Measurements from ENCODE around the gene FSTL4.

The FSTL4 gene

DNA sequence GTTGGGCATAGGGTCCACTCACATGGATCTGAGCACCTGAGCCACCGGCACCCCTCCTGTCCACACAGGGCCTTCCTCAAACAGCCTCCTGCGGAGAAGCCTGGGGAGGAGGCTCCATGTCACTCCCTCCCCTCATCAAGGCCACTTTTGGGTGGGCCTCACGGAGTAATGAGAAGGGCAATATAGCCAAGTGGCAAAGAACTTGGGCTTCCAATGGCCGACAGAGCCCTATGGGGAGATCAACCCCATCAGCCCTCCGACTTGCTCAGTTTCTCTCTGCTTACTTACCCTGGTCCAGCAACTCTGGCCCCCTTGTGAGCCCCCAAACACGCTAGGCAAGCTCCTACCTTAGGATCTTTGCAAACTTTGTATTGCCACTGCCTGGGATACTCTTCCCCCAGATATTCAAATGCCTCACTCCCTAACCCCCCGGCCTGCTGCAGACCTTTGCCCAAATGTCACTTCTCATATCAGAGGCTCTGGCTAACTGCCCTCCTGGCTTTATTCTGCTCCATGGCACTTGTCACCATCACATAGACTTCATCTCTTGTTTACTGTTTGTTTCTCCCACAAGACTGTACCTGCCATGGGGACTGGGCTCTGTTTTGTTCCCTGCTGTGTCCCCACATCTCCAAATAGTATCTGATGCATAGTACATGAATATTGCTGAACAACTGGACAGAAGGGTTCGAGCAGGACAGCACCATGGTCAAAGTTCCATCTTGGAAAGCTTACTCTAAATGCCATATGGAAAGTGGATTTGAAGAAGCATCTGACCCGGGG is 220.8 kb downstream of the FSTL4 start:
- TF ChIP-seq, protein P1, sequence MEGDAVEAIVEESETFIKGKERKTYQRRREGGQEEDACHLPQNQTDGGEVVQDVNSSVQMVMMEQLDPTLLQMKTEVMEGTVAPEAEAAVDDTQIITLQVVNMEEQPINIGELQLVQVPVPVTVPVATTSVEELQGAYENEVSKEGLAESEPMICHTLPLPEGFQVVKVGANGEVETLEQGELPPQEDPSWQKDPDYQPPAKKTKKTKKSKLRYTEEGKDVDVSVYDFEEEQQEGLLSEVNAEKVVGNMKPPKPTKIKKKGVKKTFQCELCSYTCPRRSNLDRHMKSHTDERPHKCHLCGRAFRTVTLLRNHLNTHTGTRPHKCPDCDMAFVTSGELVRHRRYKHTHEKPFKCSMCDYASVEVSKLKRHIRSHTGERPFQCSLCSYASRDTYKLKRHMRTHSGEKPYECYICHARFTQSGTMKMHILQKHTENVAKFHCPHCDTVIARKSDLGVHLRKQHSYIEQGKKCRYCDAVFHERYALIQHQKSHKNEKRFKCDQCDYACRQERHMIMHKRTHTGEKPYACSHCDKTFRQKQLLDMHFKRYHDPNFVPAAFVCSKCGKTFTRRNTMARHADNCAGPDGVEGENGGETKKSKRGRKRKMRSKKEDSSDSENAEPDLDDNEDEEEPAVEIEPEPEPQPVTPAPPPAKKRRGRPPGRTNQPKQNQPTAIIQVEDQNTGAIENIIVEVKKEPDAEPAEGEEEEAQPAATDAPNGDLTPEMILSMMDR (IDR thresholded peaks at IDR 0.05; ENCODE audit: low read length, missing control alignments), result no peak
- no peak overlapping the region for H3K4me3 ChIP-seq (replicated peaks; ENCODE audit: low read depth, low read length)
- no peak for DNase-seq (ENCODE audit: low read depth)

DNA sequence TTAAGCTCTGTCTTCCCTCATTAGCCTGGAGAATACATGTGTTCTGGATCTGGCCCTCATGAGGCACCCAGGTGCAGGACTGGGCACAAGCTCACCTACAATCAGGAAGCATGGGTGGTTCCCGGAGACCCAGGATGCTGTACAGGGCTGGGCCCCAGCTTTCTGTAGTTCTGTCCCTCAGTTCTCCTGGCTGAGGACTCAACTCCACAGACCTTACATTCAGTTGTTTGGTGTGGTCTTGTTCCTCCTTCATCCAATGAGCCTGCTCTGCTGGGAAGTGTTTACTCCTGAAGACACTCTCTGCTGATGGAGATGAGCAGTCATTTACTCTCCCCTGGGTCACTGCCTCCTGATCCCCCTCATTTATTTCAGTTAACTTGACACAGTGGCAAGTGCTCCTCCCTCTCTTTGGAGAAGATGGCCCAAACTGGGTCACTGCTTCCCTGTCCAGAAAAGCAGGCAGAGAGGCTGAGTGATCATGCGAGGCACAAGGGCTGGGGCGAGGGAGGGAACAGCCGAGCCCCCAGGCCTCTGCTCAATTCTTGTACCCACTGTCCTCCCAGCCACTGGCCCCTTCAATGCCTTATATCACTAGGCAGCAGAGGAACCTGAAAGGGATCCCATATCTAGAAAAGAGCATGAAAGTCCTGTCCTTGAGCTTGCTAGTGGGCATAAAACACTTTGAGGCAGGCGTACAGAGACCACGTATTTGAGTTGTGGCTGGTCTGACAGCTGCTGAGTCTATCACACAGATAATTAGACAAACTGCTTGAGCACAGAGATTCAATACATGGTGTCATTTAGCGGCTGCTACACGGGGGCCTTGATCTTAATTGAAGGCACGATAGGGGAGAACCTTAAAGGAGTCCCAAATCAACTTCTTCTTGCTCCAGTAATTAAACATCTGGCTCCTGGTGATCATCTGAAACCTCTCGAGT is 221.7 kb downstream of the FSTL4 start:
- H3K4me3 ChIP-seq (replicated peaks; ENCODE audit: low read depth, low read length), result no peak overlapping the region

DNA sequence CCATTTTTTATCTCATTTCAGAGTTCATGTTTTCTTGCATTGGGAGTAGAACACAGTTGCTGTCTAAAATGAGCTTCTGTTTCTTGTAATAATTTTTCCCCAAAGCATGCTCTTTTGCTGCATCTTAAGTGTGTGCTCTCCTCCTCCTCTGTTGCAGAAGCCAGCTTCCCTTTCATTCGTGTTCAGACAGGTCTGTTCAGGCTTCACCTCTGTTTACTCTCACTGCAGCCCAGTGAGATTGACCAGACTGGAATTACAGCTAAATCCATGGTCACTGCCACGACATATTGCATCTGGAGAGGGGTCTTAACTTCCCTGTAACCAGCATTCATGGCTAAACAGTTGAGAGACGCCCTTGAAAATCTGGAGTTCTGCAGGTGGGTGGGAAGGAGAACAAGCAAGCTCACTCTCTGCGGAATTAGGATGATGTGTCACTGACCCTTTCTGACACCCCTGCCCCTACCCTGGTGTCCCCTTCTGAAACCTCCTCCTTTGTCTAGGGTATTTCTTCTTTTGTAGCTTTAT is 223.2 kb downstream of the FSTL4 start:
- no peak for DNase-seq (ENCODE audit: low read depth)
- TF ChIP-seq, protein P1 (IDR thresholded peaks at IDR 0.05; ENCODE audit: low read length, missing control alignments), result no peak
- no peak overlapping the region for H3K4me3 ChIP-seq (replicated peaks; ENCODE audit: low read depth, low read length)

More for the DNA sequence above, 221.7 kb downstream of the FSTL4 start:
- TF ChIP-seq, protein P1 (IDR thresholded peaks at IDR 0.05; ENCODE audit: low read length, missing control alignments), result no peak
- no peak for DNase-seq (ENCODE audit: low read depth)

DNA sequence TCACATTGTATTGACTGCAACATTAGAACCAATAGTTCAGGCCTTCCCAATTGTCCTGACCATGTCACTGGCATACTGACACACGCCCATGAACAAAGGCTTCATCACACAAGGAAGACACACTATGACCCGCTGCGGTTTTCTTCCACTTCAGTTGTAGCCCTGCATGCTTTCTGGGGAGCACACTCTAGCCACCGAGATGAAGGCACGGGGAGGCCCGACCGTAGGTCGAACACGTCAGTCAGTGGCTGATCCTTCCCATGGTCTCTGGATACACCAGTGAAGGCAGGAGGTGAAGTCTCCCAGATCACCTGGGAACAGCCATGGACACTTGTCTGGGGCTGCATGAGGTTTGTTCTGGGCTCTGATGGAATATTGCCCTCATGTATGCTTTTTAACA is 224.7 kb downstream of the FSTL4 start:
- TF ChIP-seq, protein P1 (IDR thresholded peaks at IDR 0.05; ENCODE audit: low read length, missing control alignments), result no peak
- no peak overlapping the region for H3K4me3 ChIP-seq (replicated peaks; ENCODE audit: low read depth, low read length)
- DNase-seq (ENCODE audit: low read depth), result no peak

DNA sequence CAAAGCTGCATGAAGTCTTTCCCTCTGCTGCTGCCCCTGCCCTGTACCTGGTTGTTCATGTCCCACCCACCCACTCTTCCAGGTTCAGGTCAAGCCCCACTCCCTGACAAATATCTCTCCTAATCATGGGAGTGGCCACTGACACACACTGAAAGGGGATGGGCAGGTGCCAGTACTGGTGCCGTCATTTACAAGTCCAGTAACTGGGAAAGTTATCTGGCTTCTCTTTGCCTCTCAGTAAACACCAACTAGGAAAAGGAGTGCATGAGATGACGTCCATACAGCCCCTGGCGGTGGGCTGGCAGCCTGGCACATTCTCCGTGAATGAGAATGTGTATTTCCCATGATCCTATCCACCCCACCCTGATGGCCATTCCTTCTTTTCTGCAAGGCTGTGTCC is 225.2 kb downstream of the FSTL4 start:
- TF ChIP-seq, protein P1 (IDR thresholded peaks at IDR 0.05; ENCODE audit: low read length, missing control alignments), result no peak
- no peak for DNase-seq (ENCODE audit: low read depth)
- H3K4me3 ChIP-seq (replicated peaks; ENCODE audit: low read depth, low read length), result no peak overlapping the region

DNA sequence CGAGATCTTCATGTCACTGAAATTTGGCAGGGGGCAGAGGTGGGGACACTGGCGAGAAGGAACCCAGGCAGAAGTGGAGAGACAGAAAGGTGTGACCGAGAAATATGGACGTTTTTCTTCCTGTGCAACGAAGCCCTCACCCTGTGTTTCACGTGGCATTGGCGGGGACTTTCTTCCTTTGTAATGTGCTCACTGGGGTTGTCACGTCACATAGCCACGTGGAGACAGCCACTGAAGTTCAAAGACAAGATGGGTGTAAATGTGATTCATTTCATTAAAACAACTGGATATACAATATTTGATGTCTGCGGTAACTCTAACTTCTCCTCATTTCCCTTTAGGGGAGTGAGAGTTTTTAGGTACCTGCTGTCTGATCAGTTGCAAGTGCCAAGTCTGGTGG is 225.7 kb downstream of the FSTL4 start:
- TF ChIP-seq, protein P1 (IDR thresholded peaks at IDR 0.05; ENCODE audit: low read length, missing control alignments), result no peak
- DNase-seq (ENCODE audit: low read depth), result no peak
- no peak overlapping the region for H3K4me3 ChIP-seq (replicated peaks; ENCODE audit: low read depth, low read length)
